Bronchial epithelial cell (primary cell): ENCODE measurements around the gene RALA. TPM values are rescaled to one million over a fixed set of nuclear protein-coding genes. Genes with fewer than 3 reads are reported as not detected.

ENCODE experiments used
- DNase-seq: peaks from one replicate; pipeline ENCODE4 v3.0.0-alpha.2; 2010; ENCODE audit warnings: low read depth
- FAIRE-seq: peaks from 2 replicates; lab custom pipeline; 2011; peaks lifted over from hg19 to GRCh38; lab: Jason Lieb, UNC
- H3K27me3 ChIP-seq: 2 replicates; pipeline ENCODE4 v1.5.1; 2011; ENCODE audit warnings: low read length; ENCODE audit not compliant: control insufficient read depth, insufficient read depth
- H3K36me3 ChIP-seq: 2 replicates; pipeline ENCODE4 v1.5.1; 2011; ENCODE audit warnings: low read length; ENCODE audit not compliant: control insufficient read depth, insufficient read depth
- H3K4me3 ChIP-seq: 2 replicates; pipeline ENCODE4 v1.5.1; 2011; ENCODE audit warnings: mild to moderate bottlenecking, low read depth, low read length, control low read depth
- CTCF ChIP-seq: IDR thresholded peaks from 2 replicates; pipeline ENCODE4 v1.5.1; 2011; ENCODE audit warnings: mild to moderate bottlenecking, moderate library complexity, low read length, control low read depth, inconsistent platforms; ENCODE audit not compliant: insufficient read depth, severe bottlenecking
- total RNA-seq: library from RNA; depleted of rRNA; stranded (reverse); fragments of >200 nt; gene quantifications from 2 replicates; pipeline ENCODE4 v1.2.1, GENCODE V29; 2014

Gene RALA
- total RNA-seq, 1 donor from 2014 or later, result 15.3 TPM

- Histone ChIP-seq H3K36me3 (no peaks in the 10 kb centered on the region), H3K4me3 (no peak overlapping the region), H3K27me3 (no peaks in the 10 kb centered on the region)
- DNase-seq (no peak), FAIRE-seq (no peak)
- TF ChIP-seq CTCF, result no peak
Measured at GRCh38 chr7:39734633-39735004, 111.2 kb downstream of the RALA start.

DNA sequence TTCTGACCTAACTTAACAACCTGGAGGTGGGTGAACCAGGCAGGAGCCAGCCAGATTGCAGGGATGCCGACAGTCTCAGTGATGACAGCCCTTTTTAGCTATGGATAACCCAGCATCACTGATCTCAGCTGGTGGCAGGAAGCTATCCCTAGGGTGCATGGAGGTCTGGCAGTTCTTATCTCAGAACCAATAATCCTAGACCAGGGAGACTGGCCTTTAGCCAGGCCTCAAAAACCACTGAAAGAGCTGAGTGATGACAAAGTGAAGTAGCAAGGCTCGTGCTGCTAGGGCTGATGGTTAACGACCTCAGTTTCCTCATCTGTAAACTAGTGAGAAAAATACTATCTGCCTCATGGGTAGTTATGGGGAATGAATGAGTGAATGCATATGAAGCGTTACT, 112.5 kb downstream of the RALA start:
- no peak for FAIRE-seq
- DNase-seq, result no peak
- no peak for TF ChIP-seq CTCF
- Histone ChIP-seq H3K4me3 (no peak overlapping the region), H3K27me3 (no peaks in the 10 kb centered on the region), H3K36me3 (no peaks in the 10 kb centered on the region)

- Histone ChIP-seq H3K27me3 (no peaks in the 10 kb centered on the region), H3K36me3 (no peaks in the 10 kb centered on the region), H3K4me3 (no peak overlapping the region)
- peak; percentile 61 for TF ChIP-seq CTCF
- DNase-seq (peak; percentile 83), FAIRE-seq (no peak)
Measured at GRCh38 chr7:39741942-39742623, 118.7 kb downstream of the RALA start.

- H3K4me3 ChIP-seq, result no peak overlapping the region
- DNase-seq (no peak), FAIRE-seq (no peak)
- no peaks in the 10 kb centered on the region for H3K27me3 ChIP-seq
- TF ChIP-seq CTCF, result no peak
- no peaks in the 10 kb centered on the region for H3K36me3 ChIP-seq
Measured at GRCh38 chr7:39744620-39745019, 121.2 kb downstream of the RALA start.

DNA sequence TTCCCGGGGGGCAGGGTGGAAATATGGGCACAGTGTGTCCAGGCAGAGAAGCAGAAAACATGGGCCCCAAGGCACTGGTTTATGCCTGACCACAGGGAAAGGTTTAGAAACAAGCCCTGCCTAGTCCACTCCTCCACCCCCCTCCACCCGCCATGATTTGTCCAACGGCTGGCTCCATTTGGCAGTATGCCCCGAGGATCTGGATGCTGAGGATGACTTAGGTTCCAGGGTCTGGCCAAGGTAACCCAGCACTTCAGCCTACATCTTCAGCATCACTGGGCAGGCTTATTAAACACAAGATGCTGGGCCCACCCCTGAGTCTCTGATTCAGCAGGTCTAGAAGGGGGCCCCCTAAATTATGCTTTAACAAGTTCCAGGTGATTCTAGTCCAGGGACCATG, 121.9 kb downstream of the RALA start:
- DNase-seq (no peak), FAIRE-seq (no peak)
- TF ChIP-seq CTCF, result no peak
- Histone ChIP-seq H3K36me3 (no peaks in the 10 kb centered on the region), H3K27me3 (no peaks in the 10 kb centered on the region), H3K4me3 (no peak overlapping the region)
